Mesenchymal stem cell (in vitro differentiated cells and primary cell): ENCODE results near the gene GTF2IRD1.
"Not testable (repeated sequence)": the region's sequence is repeated elsewhere in the genome, so short reads cannot be mapped to it uniquely, and the experiment has no call there.

Experiments
- DNase-seq: peaks from one replicate; pipeline ENCODE4 v3.0.0-alpha.2; 2013
- H2AFZ ChIP-seq: one replicate; pipeline ENCODE4 v1.6.1; 2013; ENCODE audit warnings: low read depth, mild to moderate bottlenecking, control low read depth, inconsistent platforms, low read length, moderate library complexity
- H2AK5ac ChIP-seq: 2 replicates; pipeline ENCODE4 v1.6.1; 2013; ENCODE audit warnings: low read length, moderate library complexity, mild to moderate bottlenecking, inconsistent platforms; ENCODE audit not compliant: severe bottlenecking
- H2BK120ac ChIP-seq: one replicate; pipeline ENCODE4 v1.6.1; 2013; ENCODE audit warnings: low read depth, mild to moderate bottlenecking, inconsistent platforms, low read length, moderate library complexity
- H2BK12ac ChIP-seq, 2 experiments: one replicate each; pipeline ENCODE4 v1.6.1; 2013; ENCODE audit warnings: inconsistent platforms in 2 of 2, low read length in 2 of 2, mild to moderate bottlenecking in 2 of 2, moderate library complexity in 2 of 2, control low read depth in 1 of 2
- H2BK15ac ChIP-seq: one replicate; pipeline ENCODE4 v1.6.1; 2013; ENCODE audit warnings: mild to moderate bottlenecking, low read depth, inconsistent platforms; ENCODE audit not compliant: poor library complexity, severe bottlenecking
- H2BK5ac ChIP-seq: 2 replicates; pipeline ENCODE4 v1.6.1; 2013; ENCODE audit warnings: low read depth, mild to moderate bottlenecking, low read length, control low read depth, inconsistent platforms; ENCODE audit not compliant: poor library complexity, severe bottlenecking
- H3K14ac ChIP-seq, 2 experiments: one replicate each; pipeline ENCODE4 v1.6.1; 2013; ENCODE audit warnings: inconsistent platforms in 2 of 2, low read length in 2 of 2, control low read depth in 1 of 2, mild to moderate bottlenecking in 1 of 2, moderate library complexity in 1 of 2
- H3K18ac ChIP-seq, 2 experiments: one replicate each; pipeline ENCODE4 v1.6.1; 2013; ENCODE audit warnings: inconsistent platforms in 2 of 2, low read length in 2 of 2, control low read depth in 1 of 2, low read depth in 1 of 2, mild to moderate bottlenecking in 1 of 2
- H3K23ac ChIP-seq, 2 experiments: one replicate each; pipeline ENCODE4 v1.6.1; 2013; ENCODE audit warnings: inconsistent platforms in 2 of 2, low read length in 2 of 2, mild to moderate bottlenecking in 2 of 2, moderate library complexity in 2 of 2, control low read depth in 1 of 2
- H3K27ac ChIP-seq: 2 replicates; pipeline ENCODE4 v1.5.1; 2013; ENCODE audit warnings: mild to moderate bottlenecking, moderate library complexity, low read length, control low read depth, inconsistent platforms; ENCODE audit not compliant: poor library complexity, severe bottlenecking
- H3K27me3 ChIP-seq, 2 experiments: 2 replicates each; pipeline versions ENCODE4 v1.6.1 to v1.7.0; 2013; ENCODE audit warnings: low read length in 2 of 2, mild to moderate bottlenecking in 2 of 2, moderate library complexity in 2 of 2, control low read depth in 1 of 2, inconsistent platforms in 1 of 2; ENCODE audit not compliant: control insufficient read depth in 1 of 2, insufficient read depth in 1 of 2
- H3K36me3 ChIP-seq, 2 experiments: 2 replicates each; pipeline versions ENCODE4 v1.6.1 to v1.7.0; 2013; ENCODE audit warnings: low read length in 2 of 2, control low read depth in 1 of 2, inconsistent platforms in 1 of 2, low read depth in 1 of 2, mild to moderate bottlenecking in 1 of 2; ENCODE audit not compliant: insufficient read depth in 2 of 2, control insufficient read depth in 1 of 2
- H3K4ac ChIP-seq, 2 experiments: one replicate each; pipeline ENCODE4 v1.6.1; 2013; ENCODE audit warnings: inconsistent platforms in 2 of 2, low read length in 2 of 2, mild to moderate bottlenecking in 2 of 2, moderate library complexity in 2 of 2, control low read depth in 1 of 2, low read depth in 1 of 2
- H3K4me1 ChIP-seq: 2 replicates; pipeline ENCODE4 v1.6.1; 2013; ENCODE audit warnings: low read depth, low read length, control low read depth; ENCODE audit not compliant: control insufficient read depth, insufficient read depth
- H3K4me2 ChIP-seq: 2 replicates; pipeline ENCODE4 v1.6.1; 2013; ENCODE audit warnings: low read length, mild to moderate bottlenecking, inconsistent platforms; ENCODE audit not compliant: poor library complexity, severe bottlenecking
- H3K4me3 ChIP-seq, 2 experiments: 2 replicates each; pipeline versions ENCODE4 v1.5.1 to v1.7.0; 2013; ENCODE audit warnings: low read length in 2 of 2, mild to moderate bottlenecking in 2 of 2, control low read depth in 1 of 2, low read depth in 1 of 2; ENCODE audit not compliant: insufficient read depth in 1 of 2
- H3K79me1 ChIP-seq: replicated peaks from 2 replicates; pipeline ENCODE4 v1.6.1; 2013; ENCODE audit warnings: mild to moderate bottlenecking, control low read depth, low read length, inconsistent platforms; ENCODE audit not compliant: poor library complexity, severe bottlenecking
- H3K9ac ChIP-seq: 2 replicates; pipeline ENCODE4 v1.7.0; 2013; ENCODE audit warnings: mild to moderate bottlenecking, low read length, moderate library complexity
- H3K9me3 ChIP-seq: 2 replicates; pipeline ENCODE4 v1.7.0; 2013; ENCODE audit warnings: mild to moderate bottlenecking, low read length; ENCODE audit not compliant: control insufficient read depth
- H4K8ac ChIP-seq: one replicate; pipeline ENCODE4 v1.6.1; 2013; ENCODE audit warnings: inconsistent platforms, mild to moderate bottlenecking, low read length, moderate library complexity
- H4K91ac ChIP-seq: one replicate; pipeline ENCODE4 v1.6.1; 2013; ENCODE audit warnings: mild to moderate bottlenecking, low read length, inconsistent platforms
- WGBS: methylation state at CpG from one replicate; pipeline ENCODE4 v1.1.7; 2013; ENCODE audit warnings: mixed read lengths; 5-methylcytosine and 5-hydroxymethylcytosine counted together

Gene GTF2IRD1

DNA sequence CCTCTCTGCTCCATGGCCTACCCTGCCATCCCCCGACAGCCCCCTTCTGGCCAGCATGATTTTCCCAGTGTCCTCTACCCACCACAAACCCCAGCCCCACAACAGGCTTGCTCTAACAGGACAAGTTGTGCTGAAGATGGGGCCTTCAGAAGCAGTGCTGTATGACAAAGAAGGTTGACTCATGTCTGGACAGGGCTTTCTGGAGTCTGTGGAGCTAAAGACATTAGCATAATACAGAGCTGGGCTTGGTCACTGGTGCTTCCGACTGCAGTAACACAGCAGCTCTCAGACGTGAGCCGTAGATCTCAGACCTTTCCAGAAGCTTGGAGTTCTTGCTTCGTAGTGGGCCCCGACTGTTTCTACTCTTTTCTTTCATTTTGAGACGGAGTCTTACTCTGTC is 100.5 kb downstream of the GTF2IRD1 start:
- Histone ChIP-seq H3K9me3 (no peaks in the 10 kb centered on the region), H3K4me3 (no peak overlapping the region), H3K4me2 (no peak overlapping the region), H3K36me3 (peaks cover 17 to 55% of the 10 kb centered on the region in 2 experiments), H2BK12ac (no peak overlapping the region), H3K23ac (no peak overlapping the region), H2BK120ac (no peak overlapping the region), H4K8ac (no peak overlapping the region), H3K14ac (no peak overlapping the region), H3K27ac (no peak overlapping the region), H2BK15ac (no peak overlapping the region), H2AK5ac (no peak overlapping the region), H3K9ac (no peak overlapping the region), H2AFZ (no peak overlapping the region), H4K91ac (no peak overlapping the region), H3K4me1 (no peaks in the 10 kb centered on the region), H2BK5ac (no peak overlapping the region), H3K4ac (no peak overlapping the region), H3K79me1 (no peaks in the 10 kb centered on the region), H3K18ac (no peak overlapping the region), H3K27me3 (no peaks in the 10 kb centered on the region)
- WGBS = 91% methylated on average over 6 of the region's 7 CpGs
- no peak for DNase-seq

GRCh38 chr7:74560086-74560719 is 106.5 kb downstream of the GTF2IRD1 start:
- Histone ChIP-seq H2BK120ac (no peak overlapping the region), H3K79me1 (no peaks in the 10 kb centered on the region), H4K8ac (no peak overlapping the region), H3K9ac (no peak overlapping the region), H3K27me3 (no peaks in the 10 kb centered on the region), H3K9me3 (no peaks in the 10 kb centered on the region), H3K36me3 (peaks cover 25 to 79% of the 10 kb centered on the region in 2 experiments), H2AK5ac (no peak overlapping the region), H3K4ac (no peak overlapping the region), H2AFZ (no peak overlapping the region), H2BK12ac (no peak overlapping the region), H3K4me2 (no peak overlapping the region), H3K27ac (no peak overlapping the region), H4K91ac (no peak overlapping the region), H2BK15ac (no peak overlapping the region), H3K14ac (no peak overlapping the region), H3K23ac (no peak overlapping the region), H2BK5ac (no peak overlapping the region), H3K4me1 (no peaks in the 10 kb centered on the region), H3K4me3 (no peak overlapping the region), H3K18ac (no peak overlapping the region)
- DNase-seq = no peak
- 100% methylated on average over 3 of the region's 5 CpGs for WGBS

DNA sequence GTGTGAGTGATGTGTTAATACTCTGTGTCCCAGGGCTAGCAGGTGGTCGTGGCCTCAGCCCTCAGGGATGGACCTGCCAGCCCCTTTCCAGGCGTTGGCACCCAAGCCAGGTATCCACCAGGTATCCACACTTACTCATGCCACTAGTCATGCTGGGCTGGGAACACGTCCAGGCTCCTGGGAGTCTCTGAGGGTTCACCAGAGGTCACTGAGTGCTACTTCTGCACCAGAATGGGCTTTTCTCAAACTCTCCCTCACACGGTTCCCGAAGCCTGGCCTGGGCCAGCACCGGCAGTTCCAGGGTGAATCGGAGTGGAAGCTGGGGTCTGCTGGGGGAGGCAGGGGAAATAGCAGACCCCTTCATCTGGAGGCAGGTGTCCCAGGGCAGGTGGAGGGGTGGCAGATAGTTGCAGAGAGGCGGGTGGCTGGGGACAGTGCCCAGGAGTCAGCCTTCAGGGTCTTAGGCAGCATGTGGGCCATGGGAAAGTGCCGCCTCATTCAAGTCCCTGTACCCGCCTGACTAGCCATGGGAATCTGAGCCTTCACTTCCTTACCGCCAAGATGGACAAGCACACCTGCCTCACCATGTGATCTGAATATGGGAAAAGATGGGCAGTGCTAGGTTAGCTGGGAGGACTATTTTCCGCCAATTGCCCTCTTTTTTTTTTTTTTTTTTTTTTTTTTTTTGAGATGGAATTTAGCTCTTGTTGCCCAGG is 108.3 kb downstream of the GTF2IRD1 start:
- no peaks in the 10 kb centered on the region for H3K9me3 ChIP-seq
- no peak overlapping the region for H3K9ac ChIP-seq
- no peak overlapping the region for H3K4me3 ChIP-seq
- H3K27me3 ChIP-seq = no peaks in the 10 kb centered on the region
- no peak for DNase-seq
- H3K18ac ChIP-seq = no peak overlapping the region
- no peaks in the 10 kb centered on the region for H3K79me1 ChIP-seq
- no peaks in the 10 kb centered on the region for H3K4me1 ChIP-seq
- WGBS = 96% methylated on average over 11 of the region's 12 CpGs
- no peak overlapping the region for H2AK5ac ChIP-seq
- no peak overlapping the region for H3K4ac ChIP-seq
- H2BK12ac ChIP-seq = no peak overlapping the region
- no peak overlapping the region for H4K8ac ChIP-seq
- no peak overlapping the region for H4K91ac ChIP-seq
- no peak overlapping the region for H2BK5ac ChIP-seq
- no peak overlapping the region for H3K27ac ChIP-seq
- H2BK120ac ChIP-seq = no peak overlapping the region
- H3K36me3 ChIP-seq = peaks cover 24 to 70% of the 10 kb centered on the region in 2 experiments
- no peak overlapping the region for H2AFZ ChIP-seq
- H3K14ac ChIP-seq = no peak overlapping the region
- H2BK15ac ChIP-seq = no peak overlapping the region
- H3K4me2 ChIP-seq = no peak overlapping the region
- H3K23ac ChIP-seq = no peak overlapping the region

DNA sequence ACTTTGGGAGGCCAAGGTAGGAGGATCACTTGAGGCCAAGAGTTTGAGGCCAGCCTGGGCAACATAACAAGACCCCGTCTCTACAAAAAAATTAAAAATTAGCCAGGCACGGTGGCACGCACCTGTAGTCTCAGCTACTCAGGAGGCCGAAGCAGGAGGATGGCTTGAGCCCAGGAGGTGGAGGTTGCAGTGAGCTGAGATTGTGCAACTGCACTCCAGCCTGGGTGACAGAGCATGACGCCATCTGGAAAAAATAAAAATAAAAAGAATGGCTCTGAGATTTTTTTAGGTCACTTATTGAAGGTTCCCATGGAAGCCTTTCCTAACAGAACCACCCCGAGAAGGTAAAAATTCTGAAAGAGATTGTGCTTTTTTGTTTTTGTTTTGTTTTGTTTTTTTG is 109.9 kb downstream of the GTF2IRD1 start:
- H2BK15ac ChIP-seq, H4K91ac ChIP-seq, H4K8ac ChIP-seq, H3K23ac ChIP-seq, H3K4me1 ChIP-seq, H3K9me3 ChIP-seq, H2AK5ac ChIP-seq, H2AFZ ChIP-seq, H3K4me3 ChIP-seq, H3K4ac ChIP-seq, H3K18ac ChIP-seq, H2BK5ac ChIP-seq, H2BK120ac ChIP-seq, H2BK12ac ChIP-seq, H3K9ac ChIP-seq, H3K4me2 ChIP-seq, H3K14ac ChIP-seq, H3K27me3 ChIP-seq, H3K27ac ChIP-seq, H3K79me1 ChIP-seq, DNase-seq: not testable (repeated sequence)
- H3K36me3 ChIP-seq = peaks cover 13 to 62% of the 10 kb centered on the region in 2 experiments
- 99% methylated on average over 6 of the region's 6 CpGs for WGBS
